Stimulated activated CD8-positive, alpha-beta memory T cell treated with anti-CD3 and anti-CD28 coated beads, Interleukin-12 subunit alpha, Interleukin-12 subunit beta, amount 100 ng/mL, for 24 hours (primary cell): ENCODE measurements around the gene TRAPPC12.
"Not testable (repeated sequence)": the region's sequence is repeated elsewhere in the genome, so short reads cannot be mapped to it uniquely, and the experiment has no call there.

Source experiments
- DNase-seq: peaks from one replicate; pipeline ENCODE4 v3.0.0-alpha.2; 2020; ENCODE audit errors: extremely low read depth

TRAPPC12 gene

GRCh38 chr2:3486047-3487027 lies 106.8 kb downstream of the TRAPPC12 start:
- DNase-seq = no peak

GRCh38 chr2:3487028-3487425 lies 107.5 kb downstream of the TRAPPC12 start:
- DNase-seq = no peak

DNA sequence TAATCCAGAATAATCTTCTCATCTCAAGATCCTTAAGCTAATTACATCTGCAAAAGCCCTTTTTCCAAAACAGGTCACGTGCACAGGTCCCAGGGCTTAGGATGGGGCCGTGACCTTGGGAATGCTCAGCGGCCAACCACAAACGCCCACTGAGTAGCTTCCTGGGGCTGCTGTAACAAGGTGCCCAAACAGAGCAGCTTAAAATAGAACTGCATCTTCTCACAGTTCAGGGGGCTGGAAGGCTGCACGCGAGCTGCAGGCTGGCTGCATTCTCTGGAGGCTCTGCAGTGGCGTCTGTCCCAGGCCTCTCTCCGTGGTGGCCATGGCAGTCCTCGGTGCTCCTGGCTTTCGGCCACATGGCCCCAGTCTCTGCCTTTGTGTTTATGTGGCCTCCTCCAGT lies 107.9 kb downstream of the TRAPPC12 start:
- DNase-seq = no peak

DNA sequence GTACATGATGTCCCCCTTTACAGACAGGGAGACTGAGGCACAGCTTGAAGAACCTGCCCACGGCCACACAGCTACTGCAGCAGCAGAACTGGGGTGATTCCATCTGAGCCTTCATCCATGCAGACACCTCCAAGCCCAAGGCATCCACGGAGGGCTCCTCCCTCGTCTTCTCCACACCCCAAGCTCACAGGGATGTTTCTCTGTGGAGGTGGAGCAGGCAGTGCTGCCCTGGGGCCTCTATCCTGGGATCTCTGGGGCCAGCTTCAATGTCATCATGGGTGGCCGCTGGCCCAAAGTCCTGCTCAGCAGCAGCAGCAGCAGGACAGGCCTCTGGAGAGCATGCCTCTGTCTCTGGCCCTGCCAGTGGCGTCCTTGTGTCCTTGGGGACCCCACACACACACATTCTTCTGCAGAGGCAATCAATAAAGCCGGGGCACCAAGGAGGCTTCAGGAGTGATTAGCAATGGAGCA lies 108.6 kb downstream of the TRAPPC12 start:
- DNase-seq = no peak

DNA sequence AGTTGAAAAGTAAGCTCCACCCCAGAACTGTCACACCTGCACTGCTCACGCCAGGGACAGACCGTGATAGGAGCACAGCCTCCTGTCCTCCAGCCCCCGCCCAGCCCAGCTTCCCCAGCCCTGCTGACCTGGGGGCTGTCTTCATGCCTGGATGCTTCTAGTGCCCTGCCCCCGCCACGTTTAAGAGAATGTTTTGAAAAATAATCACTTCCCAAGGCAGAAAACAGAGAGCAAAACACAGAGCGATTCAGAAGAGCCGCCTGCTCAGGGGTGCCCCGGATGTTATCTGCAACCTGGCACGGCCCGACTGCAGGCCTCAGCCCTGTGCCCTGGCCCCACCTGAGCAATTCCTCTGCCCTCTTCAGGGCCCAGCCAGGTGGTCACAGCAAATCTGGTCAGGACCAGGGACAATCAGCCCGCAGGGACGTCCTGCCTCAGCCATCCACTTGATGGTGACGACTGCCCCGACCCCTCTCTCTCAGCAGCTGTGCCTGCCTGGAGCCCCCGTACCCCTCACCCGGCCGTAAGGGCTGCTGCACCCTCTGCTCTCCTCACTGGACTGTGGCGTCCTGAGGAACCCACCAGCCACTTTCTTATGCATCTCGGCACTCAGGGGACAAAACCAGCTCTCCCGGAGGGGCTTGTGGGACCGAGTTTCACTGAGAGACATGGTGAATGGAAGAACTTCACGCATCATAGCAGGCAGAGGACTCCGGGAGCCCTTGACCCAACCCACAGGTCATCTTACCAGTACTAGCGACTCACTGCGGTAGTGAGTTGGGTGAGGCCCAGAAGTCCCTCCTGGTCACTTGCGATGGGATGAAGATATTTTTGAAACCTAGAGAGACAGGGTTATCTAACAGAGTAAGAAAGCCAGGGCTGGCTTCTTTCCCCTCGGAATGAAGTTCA lies 109.6 kb downstream of the TRAPPC12 start:
- no peak for DNase-seq

- DNase-seq = no peak
Measured at GRCh38 chr2:3489764-3490115, 110.2 kb downstream of the TRAPPC12 start.

DNA sequence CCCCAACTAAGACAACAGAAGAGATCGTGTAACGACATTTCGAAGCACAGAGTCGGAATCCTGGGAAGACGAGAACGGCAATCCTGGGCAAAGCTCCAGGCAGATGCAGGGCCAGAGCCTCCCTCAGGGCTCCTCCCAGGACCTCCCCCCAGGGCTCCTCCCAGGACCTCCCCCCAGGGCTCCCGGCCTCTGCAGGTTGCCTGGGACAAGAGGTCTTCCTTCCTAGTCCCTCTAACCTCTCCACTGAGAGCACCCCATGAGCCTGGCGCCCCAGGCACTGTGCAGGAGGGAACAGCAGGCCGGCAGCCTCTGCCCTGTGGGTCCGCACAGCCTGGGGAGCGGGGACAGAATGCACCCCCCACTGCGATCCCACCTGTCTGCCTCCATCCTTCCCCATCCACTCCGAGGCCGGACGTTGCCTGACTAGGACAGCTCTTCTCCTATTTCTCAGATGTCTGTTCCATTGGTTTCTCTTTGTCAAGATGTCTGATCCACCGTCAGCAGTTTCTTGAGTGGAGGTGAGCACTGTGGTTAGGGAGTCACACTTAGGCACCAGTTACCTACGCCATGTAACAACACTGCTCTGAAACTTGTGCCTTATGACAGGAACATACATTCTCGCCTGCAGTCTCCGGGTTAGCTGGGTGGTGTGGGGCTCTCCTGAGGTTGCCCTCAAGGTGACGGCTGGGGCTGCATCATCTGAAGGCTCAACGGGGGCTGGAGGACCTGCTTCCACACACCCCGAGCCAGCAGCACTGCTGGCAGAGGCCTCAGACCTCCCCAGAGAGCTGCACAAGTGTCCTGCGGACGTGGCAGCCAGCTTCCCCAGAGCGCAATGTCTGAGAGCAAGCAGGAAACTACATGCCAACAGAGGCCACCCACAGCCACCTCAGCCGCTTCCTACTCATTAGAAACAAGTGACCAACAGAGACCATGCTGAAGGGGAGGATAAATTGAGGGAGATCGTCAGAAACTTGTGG lies 111.0 kb downstream of the TRAPPC12 start:
- DNase-seq = no peak

GRCh38 chr2:3491306-3491705 lies 111.8 kb downstream of the TRAPPC12 start:
- DNase-seq = no peak

GRCh38 chr2:3491716-3492474 lies 112.4 kb downstream of the TRAPPC12 start:
- no peak for DNase-seq

DNA sequence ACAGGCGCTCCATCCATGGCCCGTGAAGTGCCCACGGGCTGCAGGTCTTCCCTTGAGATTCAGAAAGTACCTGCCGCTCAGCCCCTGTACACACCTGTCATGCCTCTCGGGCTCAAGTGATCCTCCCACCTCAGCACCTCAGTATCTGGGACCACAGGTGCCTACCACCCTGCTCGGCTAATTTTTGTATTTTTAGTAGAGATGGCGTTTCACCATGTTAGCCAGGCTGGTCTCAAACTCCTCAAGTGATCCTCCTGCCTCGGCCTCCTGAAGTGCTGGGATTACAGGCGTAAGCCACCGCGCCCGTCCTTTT lies 112.9 kb downstream of the TRAPPC12 start:
- not testable (repeated sequence) for DNase-seq

- no peak for DNase-seq
Measured at GRCh38 chr2:3492951-3493614, 113.6 kb downstream of the TRAPPC12 start.

DNA sequence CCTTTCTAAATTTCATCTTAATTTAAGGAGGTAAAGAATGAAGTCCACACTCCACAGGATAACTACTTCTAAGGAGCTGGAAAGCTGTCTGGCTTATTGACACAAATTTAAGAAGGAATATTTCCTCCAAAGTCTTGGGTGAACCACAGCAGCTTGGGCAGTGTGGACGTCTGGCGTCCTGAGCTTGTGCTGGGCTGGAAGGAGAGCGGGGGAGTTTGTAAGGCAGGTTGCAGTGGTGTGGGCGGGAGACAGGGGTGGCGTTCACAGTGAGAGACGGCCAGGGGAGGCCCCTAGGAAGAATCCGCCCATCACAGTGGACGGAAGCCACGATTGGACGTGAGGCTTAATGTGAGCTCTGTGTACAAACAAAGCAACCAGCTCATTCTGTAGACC lies 114.1 kb downstream of the TRAPPC12 start:
- DNase-seq = no peak

DNA sequence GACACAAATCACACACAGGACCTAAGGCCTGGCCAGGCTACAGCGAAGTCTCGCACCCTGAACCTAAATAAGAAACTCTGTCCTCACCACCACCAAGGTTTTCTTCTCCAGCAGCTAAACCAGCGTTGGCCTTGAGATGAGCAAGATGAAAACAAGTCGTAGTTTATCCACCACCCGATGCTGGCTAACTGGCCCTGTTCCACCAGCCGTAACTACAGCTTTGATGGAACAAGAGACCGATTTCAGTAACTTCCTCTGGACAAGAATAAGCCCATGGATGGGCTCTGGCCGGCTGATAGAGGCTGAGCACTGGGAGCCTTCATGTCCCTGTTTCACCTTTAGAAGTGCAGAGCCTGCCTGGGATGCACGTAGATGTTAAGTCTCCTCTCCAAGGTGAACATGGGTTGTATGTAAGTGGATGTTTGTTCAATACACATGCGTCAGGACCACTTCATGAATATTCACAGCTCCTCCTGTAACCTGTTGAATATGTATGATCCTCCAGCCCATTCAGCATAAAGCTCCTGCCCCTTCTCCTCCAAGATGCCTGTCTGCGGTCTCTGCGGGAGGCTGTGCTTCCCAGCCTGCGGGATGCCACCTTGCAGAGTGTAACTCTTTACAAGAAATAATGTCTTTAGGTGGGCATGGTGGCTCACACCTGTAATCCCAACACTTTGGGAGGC lies 115.6 kb downstream of the TRAPPC12 start:
- DNase-seq = no peak

- DNase-seq = not testable (repeated sequence)
Measured at GRCh38 chr2:3496708-3497080, 117.2 kb downstream of the TRAPPC12 start.

DNA sequence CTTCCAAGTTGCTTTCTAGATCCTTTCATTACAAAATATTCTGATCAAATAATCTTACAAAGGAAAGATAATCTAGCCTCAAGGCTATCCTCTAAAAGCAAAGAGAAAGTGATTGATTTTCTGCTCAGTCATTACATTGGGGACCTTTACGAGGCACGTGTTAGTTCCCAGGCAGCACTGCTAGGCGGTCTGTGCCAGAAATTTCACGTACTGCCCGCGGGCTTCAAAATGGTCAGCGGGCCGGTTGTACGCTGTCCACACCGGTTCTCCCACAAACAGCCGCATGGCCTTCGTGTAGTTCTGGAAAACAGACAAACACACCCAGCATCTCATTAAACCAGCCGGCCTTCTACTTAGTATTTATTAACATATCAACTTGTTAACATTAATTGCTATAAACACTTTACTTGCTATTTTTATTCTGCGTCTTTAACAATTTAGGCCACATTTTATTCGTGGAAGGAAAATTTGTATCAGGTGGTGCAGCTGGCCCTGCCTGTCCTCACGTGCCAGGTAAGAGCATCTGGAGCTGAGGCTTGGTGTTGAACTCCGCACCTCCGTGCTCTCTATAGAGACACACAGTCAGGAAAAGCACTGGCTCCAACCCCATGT lies 119.4 kb downstream of the TRAPPC12 start:
- no peak for DNase-seq

GRCh38 chr2:3500326-3500899 lies 120.9 kb downstream of the TRAPPC12 start:
- no peak for DNase-seq

DNA sequence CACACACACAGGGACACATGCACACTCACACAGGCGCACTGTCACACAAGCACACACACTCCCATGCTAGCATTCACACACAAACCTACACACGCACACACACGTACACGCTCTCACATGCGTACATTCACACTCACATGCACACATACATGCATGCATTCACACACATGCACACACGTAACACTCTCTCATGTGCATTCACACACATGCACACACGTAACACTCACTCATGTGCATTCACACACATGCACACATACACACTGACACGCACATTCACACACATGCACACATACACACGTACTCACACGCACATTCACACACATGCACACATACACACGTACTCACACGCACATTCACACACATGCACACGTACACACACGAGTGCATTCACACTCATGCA lies 123.6 kb downstream of the TRAPPC12 start:
- no peak for DNase-seq

DNA sequence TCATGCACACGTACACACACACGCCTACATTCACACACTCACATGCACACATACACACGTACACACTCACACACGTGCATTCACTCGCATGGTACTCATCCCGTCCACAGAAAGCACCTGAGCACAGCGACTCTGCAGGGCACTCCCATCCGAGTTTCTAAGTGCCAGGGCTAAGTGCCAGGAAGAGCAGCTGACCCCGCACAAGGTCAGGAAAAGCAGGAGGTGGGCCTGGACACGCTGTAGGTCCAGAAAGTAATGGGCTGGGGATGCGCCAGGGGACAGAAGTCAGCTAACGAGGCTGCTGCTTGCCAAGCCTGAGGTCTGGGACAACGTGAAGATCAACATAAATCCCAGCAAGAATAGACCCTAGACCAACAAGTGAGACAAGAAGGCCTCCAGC lies 124.0 kb downstream of the TRAPPC12 start:
- DNase-seq = no peak

DNA sequence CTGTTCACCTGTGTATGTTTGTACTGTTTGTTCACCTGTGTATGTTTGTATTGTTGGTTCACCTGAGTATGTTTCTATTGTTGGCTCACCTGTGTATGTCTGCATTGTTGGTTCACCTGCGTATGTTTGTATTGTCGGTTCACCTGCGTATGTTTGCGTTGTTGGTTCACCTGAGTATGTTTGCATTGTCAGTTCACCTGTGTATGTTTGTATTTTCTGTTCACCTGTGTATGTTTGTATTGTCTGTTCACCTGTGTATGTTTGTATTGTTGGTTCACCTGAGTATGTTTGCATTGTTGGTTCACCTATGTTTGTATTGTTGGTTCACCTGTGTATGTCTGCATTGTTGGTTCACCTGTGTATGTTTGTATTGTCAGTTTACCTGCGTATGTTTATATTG lies 125.2 kb downstream of the TRAPPC12 start:
- no peak for DNase-seq
